Stomach (tissue), 9 donors: ENCODE data around the gene PUS3. TPM values are rescaled to one million over a fixed set of nuclear protein-coding genes. Genes with fewer than 3 reads are reported as not detected.

Experiments
- DNase-seq, 2 donors: peaks; one replicate each; pipeline versions ENCODE4 v3.0.0 to v3.0.0-alpha.2; 2013 to 2019
- H3K27ac ChIP-seq, 5 donors: fragments of 200-600 bp in 4 of 5; sonication (generic) in 4 of 5; one replicate each; pipeline ENCODE4 v1.5.1; 2013 to 2019; ENCODE audit warnings: mild to moderate bottlenecking in 1 of 5, moderate library complexity in 1 of 5
- H3K27me3 ChIP-seq, 3 donors: fragments of 200-600 bp; sonication (generic); one replicate each; pipeline ENCODE4 v1.5.1; 2017 to 2019; ENCODE audit warnings: mixed run types in 1 of 3
- H3K36me3 ChIP-seq, 4 donors: fragments of 200-600 bp; sonication (generic); 1 replicate in 3 of 4; 2 replicates in 1 of 4; pipeline ENCODE4 v1.5.1; 2016 to 2019
- H3K4me1 ChIP-seq, 4 donors: fragments of 200-600 bp; sonication (generic); one replicate each; pipeline ENCODE4 v1.5.1; 2016 to 2019
- H3K4me3 ChIP-seq, 4 donors: fragments of 200-600 bp; sonication (generic) in 3 of 4; one replicate each; pipeline ENCODE4 v1.5.1; 2016 to 2019; ENCODE audit warnings: mild to moderate bottlenecking in 1 of 4
- H3K9me3 ChIP-seq, 4 donors: fragments of 200-600 bp; sonication (generic); one replicate each; pipeline ENCODE4 v1.5.1; 2016 to 2019
- EP300 ChIP-seq: sonication (generic); formaldehyde crosslinking; IDR thresholded peaks from one replicate; pipeline ENCODE4 v1.6.1; 2017; ENCODE audit warnings: antibody characterized with exemption
- POLR2A ChIP-seq, 4 donors: fragments of 450-650 bp; IDR thresholded peaks; one replicate each; pipeline ENCODE4 v1.6.1; 2016; ENCODE audit warnings: antibody characterized with exemption in 4 of 4, control low read depth in 2 of 4, mild to moderate bottlenecking in 1 of 4, moderate library complexity in 1 of 4
- POLR2AphosphoS5 ChIP-seq, 3 donors: sonication (generic); formaldehyde crosslinking; IDR thresholded peaks; one replicate each; pipeline ENCODE4 v1.6.1; 2016; ENCODE audit warnings: antibody characterized with exemption in 3 of 3
- WGBS, 5 donors: extraction: QIAGEN DNeasy Blood & Tissue Kit in 3 of 5; methylation state at CpG; one replicate each; pipeline versions ENCODE4 v1.1.5 to v1.1.7; 2013 to 2018; 5-methylcytosine and 5-hydroxymethylcytosine counted together
- intact Hi-C: fragments of 100-400 bp; cut with DNase I; formaldehyde crosslinking; loops from one replicate; pipeline ENCODE4 v1.15.1; 2023; ENCODE audit warnings: low total_unique reads
- polyA plus RNA-seq, 3 donors: library from polyadenylated mRNA; stranded (reverse); fragments of 200-250 nt; gene quantifications; one replicate each; pipeline ENCODE4 v1.2.3, GENCODE V29; 2013
- total RNA-seq, 5 donors: library from RNA; depleted of rRNA; stranded (reverse); fragments of >200 nt; gene quantifications; one replicate each; pipeline versions ENCODE4 v1.1.0 to v1.2.3, GENCODE V29; 2014 to 2016
- TF ChIP-seq, protein P1 (sequence below), 7 experiments: fragments of 450-650 bp in 4 of 7; fragments of 200-600 bp in 3 of 7; sonication (generic) in 3 of 7; IDR thresholded peaks; one replicate each; pipeline ENCODE4 v1.5.1; 2016 to 2019; ENCODE audit warnings: antibody characterized with exemption in 7 of 7, control low read depth in 2 of 7, mild to moderate bottlenecking in 1 of 7
- donor health status: healthy with polysubstance abuse.
- donor health status: Bipolar disorder and iron deficiency.
- donor health status: healthy.

The PUS3 gene
- total and polyA plus RNA-seq, 8 donors, result 0.58 to 15.1 (median 9.2) TPM

DNA sequence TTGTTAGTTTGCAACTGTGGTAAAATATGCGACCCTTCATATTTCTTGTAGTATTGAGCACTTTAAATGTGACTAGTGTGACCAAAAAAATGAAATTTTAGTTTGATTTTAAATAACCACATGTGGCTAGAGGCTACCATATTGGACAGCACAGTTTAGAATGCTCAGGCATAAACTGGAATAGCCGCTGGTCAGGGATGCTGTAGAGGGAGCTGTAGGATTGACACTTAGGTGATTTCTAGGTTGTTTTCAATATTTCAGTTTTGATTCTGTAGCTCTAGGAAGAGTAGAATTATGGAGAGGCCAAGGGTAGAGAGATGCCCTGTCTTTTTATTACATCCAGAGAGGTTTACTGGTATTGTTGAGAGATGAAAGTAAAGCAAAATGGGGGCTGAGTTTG is 32.0 kb upstream of the PUS3 start:
- Histone ChIP-seq H3K27me3 (peaks cover 0 to 17% (median 5%) of the 10 kb centered on the region in 3 donors), H3K27ac (no peak overlapping the region), H3K9me3 (no peaks in the 10 kb centered on the region), H3K4me1 (no peaks in the 10 kb centered on the region), H3K4me3 (no peak overlapping the region), H3K36me3 (no peaks in the 10 kb centered on the region)
- TF ChIP-seq POLR2A (IDR thresholded peaks at IDR 0.05) (no peak), POLR2AphosphoS5 (IDR thresholded peaks at IDR 0.05) (no peak), EP300 (no peak)
- TF ChIP-seq, protein P1, sequence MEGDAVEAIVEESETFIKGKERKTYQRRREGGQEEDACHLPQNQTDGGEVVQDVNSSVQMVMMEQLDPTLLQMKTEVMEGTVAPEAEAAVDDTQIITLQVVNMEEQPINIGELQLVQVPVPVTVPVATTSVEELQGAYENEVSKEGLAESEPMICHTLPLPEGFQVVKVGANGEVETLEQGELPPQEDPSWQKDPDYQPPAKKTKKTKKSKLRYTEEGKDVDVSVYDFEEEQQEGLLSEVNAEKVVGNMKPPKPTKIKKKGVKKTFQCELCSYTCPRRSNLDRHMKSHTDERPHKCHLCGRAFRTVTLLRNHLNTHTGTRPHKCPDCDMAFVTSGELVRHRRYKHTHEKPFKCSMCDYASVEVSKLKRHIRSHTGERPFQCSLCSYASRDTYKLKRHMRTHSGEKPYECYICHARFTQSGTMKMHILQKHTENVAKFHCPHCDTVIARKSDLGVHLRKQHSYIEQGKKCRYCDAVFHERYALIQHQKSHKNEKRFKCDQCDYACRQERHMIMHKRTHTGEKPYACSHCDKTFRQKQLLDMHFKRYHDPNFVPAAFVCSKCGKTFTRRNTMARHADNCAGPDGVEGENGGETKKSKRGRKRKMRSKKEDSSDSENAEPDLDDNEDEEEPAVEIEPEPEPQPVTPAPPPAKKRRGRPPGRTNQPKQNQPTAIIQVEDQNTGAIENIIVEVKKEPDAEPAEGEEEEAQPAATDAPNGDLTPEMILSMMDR (IDR thresholded peaks at IDR 0.05), result no peak
- WGBS, 5 donors, result 86 to 98% (median 95%) methylated on average over 2 of the region's 2 CpGs
- intact Hi-C loops, result loop anchor here (5.0 kb wide), 1 partner anchor 252 kb away; no protein-coding TSS in a partner anchor
- no peak for DNase-seq

DNA sequence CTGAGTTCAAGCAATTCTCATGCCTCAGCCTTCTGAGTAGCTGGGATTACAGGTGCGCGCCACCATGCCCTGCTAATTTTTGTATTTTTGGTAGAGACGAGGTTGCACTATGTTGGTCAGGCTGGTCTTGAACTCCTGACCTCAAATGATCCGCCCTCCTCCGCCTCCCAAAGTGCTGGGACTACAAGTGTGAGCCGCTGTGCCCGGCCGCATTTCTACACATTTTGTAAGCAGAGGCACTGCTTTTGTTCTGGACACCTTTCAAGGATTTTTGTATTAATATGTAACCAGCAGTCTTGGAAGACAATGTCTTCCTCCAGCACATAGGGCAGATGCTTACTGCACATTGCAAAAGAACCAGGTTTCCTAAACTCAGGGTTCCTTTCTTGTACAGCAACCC is 31.5 kb upstream of the PUS3 start:
- no peak for DNase-seq
- peaks cover 0 to 23% (median 5%) of the 10 kb centered on the region in 3 donors for H3K27me3 ChIP-seq
- TF ChIP-seq, protein P1 (IDR thresholded peaks at IDR 0.05), result no peak
- no peak for TF ChIP-seq POLR2A (IDR thresholded peaks at IDR 0.05)
- no peak for TF ChIP-seq EP300
- no peak for TF ChIP-seq POLR2AphosphoS5 (IDR thresholded peaks at IDR 0.05)
- intact Hi-C loops, result no loop called here
- no peak overlapping the region for H3K4me3 ChIP-seq
- H3K27ac ChIP-seq, result no peak overlapping the region
- no peaks in the 10 kb centered on the region for H3K9me3 ChIP-seq
- no peaks in the 10 kb centered on the region for H3K36me3 ChIP-seq
- H3K4me1 ChIP-seq, result no peaks in the 10 kb centered on the region
- 92 to 96% (median 95%) methylated on average over 8 of the region's 8 CpGs for WGBS, 5 donors

DNA sequence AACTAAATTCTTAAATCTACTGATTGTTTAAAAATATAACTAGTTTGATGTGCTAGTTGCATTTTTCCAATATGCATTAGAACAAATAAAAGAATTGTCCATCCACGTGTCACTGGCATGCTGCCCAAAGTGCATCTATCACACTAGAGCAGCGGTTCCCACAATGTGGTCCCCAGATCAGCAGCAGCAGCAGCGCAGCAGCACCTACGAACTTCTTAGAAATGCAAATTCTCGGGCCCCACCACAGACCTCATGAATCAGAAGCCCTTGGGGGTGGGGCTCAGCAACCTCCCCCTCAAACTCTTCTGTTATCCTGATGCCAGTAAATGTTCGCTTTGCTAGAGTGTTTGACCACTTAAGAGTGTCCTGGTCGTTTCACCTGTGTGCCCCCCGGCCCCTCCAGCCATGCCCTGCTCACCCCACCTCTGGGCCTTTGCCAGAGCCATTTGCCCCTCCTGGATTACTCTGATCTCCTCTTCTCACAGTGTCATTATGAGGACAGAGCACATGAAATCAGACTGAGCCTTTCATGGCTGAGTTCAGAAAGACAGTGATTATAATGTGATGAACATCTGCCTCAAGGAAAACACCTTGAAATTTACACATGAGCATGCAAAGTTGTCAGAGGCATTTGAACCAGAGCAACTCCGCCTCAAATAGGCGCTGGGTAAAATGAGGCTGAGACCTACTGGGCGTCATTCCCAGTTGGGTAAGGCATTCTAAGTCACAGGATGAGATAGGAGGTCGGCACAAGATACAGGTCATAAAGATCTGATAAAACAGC is 30.2 kb upstream of the PUS3 start:
- Histone ChIP-seq H3K9me3 (no peaks in the 10 kb centered on the region), H3K27ac (no peak overlapping the region), H3K4me3 (no peak overlapping the region), H3K27me3 (peaks cover 0 to 26% (median 5%) of the 10 kb centered on the region in 3 donors), H3K36me3 (no peaks in the 10 kb centered on the region), H3K4me1 (no peaks in the 10 kb centered on the region)
- WGBS, 5 donors, result 60 to 69% (median 64%) methylated on average over 12 of the region's 12 CpGs
- intact Hi-C loops, result no loop called here
- TF ChIP-seq, protein P1 (IDR thresholded peaks at IDR 0.05), result no peak
- no peak for TF ChIP-seq POLR2AphosphoS5 (IDR thresholded peaks at IDR 0.05)
- TF ChIP-seq EP300, result no peak
- TF ChIP-seq POLR2A (IDR thresholded peaks at IDR 0.05), result no peak
- peak; percentile 10 to 22 for DNase-seq

- intact Hi-C loops, result no loop called here
- DNase-seq, result no peak
- Histone ChIP-seq H3K27ac (no peak overlapping the region), H3K27me3 (peaks cover 0 to 26% (median 8%) of the 10 kb centered on the region in 3 donors), H3K36me3 (no peaks in the 10 kb centered on the region), H3K9me3 (no peaks in the 10 kb centered on the region), H3K4me3 (no peak overlapping the region), H3K4me1 (no peaks in the 10 kb centered on the region)
- TF ChIP-seq POLR2AphosphoS5 (IDR thresholded peaks at IDR 0.05) (no peak), EP300 (no peak)
- WGBS, 5 donors, result 78 to 89% (median 85%) methylated on average over 9 of the region's 9 CpGs
Measured at GRCh38 chr11:125932301-125932700, 29.3 kb upstream of the PUS3 start.

DNA sequence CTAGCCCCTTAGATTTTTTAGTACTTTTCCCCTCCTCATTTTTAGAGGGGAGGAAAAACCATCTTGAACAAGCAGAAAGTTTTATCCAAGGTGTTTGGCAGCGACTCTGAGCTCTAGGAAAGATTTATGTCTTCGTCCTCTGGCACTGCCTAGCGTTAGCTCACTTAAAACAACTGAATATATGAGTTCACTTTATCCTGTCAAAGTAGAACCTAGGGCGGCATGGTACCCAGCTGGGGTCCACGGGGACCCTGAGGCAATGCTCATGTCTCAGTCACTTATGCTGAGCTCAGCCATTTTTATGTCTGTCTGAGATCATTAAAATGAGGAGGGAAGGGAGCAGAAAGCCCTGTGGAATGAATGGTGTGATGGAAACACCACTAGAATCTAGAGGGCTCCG is 28.7 kb upstream of the PUS3 start:
- WGBS, 5 donors, result 72 to 84% (median 76%) methylated on average over 6 of the region's 6 CpGs
- H3K4me1 ChIP-seq, result no peaks in the 10 kb centered on the region
- intact Hi-C loops, result no loop called here
- no peaks in the 10 kb centered on the region for H3K36me3 ChIP-seq
- H3K27ac ChIP-seq, result no peak overlapping the region
- peaks cover 0 to 32% (median 13%) of the 10 kb centered on the region in 3 donors for H3K27me3 ChIP-seq
- DNase-seq, result peak in 1 of 2 donors; percentile 51
- H3K4me3 ChIP-seq, result no peak overlapping the region
- TF ChIP-seq, protein P1 (IDR thresholded peaks at IDR 0.05), result no peak
- TF ChIP-seq EP300 (no peak), POLR2AphosphoS5 (IDR thresholded peaks at IDR 0.05) (no peak)
- no peaks in the 10 kb centered on the region for H3K9me3 ChIP-seq
